SK-N-SH (cell line): ENCODE results near the gene EIF4E2. TPM values are rescaled to one million over a fixed set of nuclear protein-coding genes. Genes with fewer than 3 reads are reported as not detected.

ENCODE experiments used
- CTCF ChIA-PET: fragments of 300-600, 350-600 bp; formaldehyde crosslinking; extraction: SDS; loops from one replicate; lab custom pipeline; 2021; lab: Yijun Ruan, JAX
- POLR2A ChIA-PET: fragments of 350-600 bp; sonication (Branson Sonifier 250); formaldehyde crosslinking; extraction: SDS; loops from one replicate; lab custom pipeline; 2020; ENCODE audit warnings: antibody characterized with exemption, inconsistent platforms; lab: Yijun Ruan, JAX
- DNase-seq: peaks from one replicate; pipeline ENCODE4 v3.0.0; 2012
- H2AFZ ChIP-seq: fragments of 200-600 bp; sonication (generic); 2 replicates; pipeline ENCODE4 v1.8.1; 2016; ENCODE audit warnings: antibody characterized with exemption, mild to moderate bottlenecking, low read depth
- H3F3A ChIP-seq: fragments of 200-600 bp; sonication (generic); replicated peaks from 2 replicates; pipeline ENCODE3; 2016; ENCODE audit warnings: antibody characterized with exemption, mild to moderate bottlenecking; ENCODE audit not compliant: insufficient read depth
- H3K27ac ChIP-seq, 2 experiments: fragments of 200-500 bp in 1 of 2; fragments of 200-600 bp in 1 of 2; sonication (Bioruptor generic) in 1 of 2; sonication (generic), shearing (Covaris generic) in 1 of 2; 2 replicates each; pipeline versions ENCODE4 v1.5.1 to v1.6.1; 2014 to 2016; ENCODE audit warnings: low read depth in 2 of 2, inconsistent platforms in 1 of 2, low read length in 1 of 2, mild to moderate bottlenecking in 1 of 2, mixed read lengths in 1 of 2
- H3K27me3 ChIP-seq: fragments of 200-600 bp; sonication (generic), shearing (Covaris generic); 2 replicates; pipeline ENCODE4 v1.6.1; 2016; ENCODE audit warnings: mixed run types; ENCODE audit not compliant: insufficient read depth
- H3K36me3 ChIP-seq, 2 experiments: fragments of 200-500 bp in 1 of 2; fragments of 200-600 bp in 1 of 2; sonication (Bioruptor generic) in 1 of 2; sonication (generic) in 1 of 2; replicated peaks in 1 of 2; 2 replicates each; pipeline versions ENCODE3 to v1.5.1; 2014 to 2016; ENCODE audit warnings: low read length in 1 of 2, mild to moderate bottlenecking in 1 of 2; ENCODE audit not compliant: insufficient read depth in 2 of 2, control insufficient read depth in 1 of 2
- H3K4me1 ChIP-seq, 2 experiments: fragments of 200-500 bp in 1 of 2; fragments of 200-600 bp in 1 of 2; sonication (Bioruptor generic) in 1 of 2; sonication (generic), shearing (Covaris generic) in 1 of 2; 2 replicates each; pipeline versions ENCODE4 v1.5.1 to v1.6.1; 2014 to 2016; ENCODE audit warnings: low read depth in 1 of 2, low read length in 1 of 2, mixed run types in 1 of 2; ENCODE audit not compliant: insufficient read depth in 2 of 2, control insufficient read depth in 1 of 2
- H3K4me2 ChIP-seq: fragments of 200-600 bp; sonication (generic), shearing (Covaris generic); 2 replicates; pipeline ENCODE4 v1.6.1; 2017; ENCODE audit warnings: mixed run types
- H3K4me3 ChIP-seq, 2 experiments: fragments of 200-500 bp in 1 of 2; fragments of 200-600 bp in 1 of 2; sonication (Bioruptor generic) in 1 of 2; sonication (generic), shearing (Covaris generic) in 1 of 2; 2 replicates each; pipeline versions ENCODE4 v1.5.1 to v1.8.1; 2014 to 2016; ENCODE audit warnings: low read depth in 2 of 2, inconsistent platforms in 1 of 2, low read length in 1 of 2, mild to moderate bottlenecking in 1 of 2, mixed read lengths in 1 of 2, moderate library complexity in 1 of 2
- H3K79me2 ChIP-seq: fragments of 200-600 bp; sonication (generic); 2 replicates; pipeline ENCODE4 v1.8.1; 2017; ENCODE audit warnings: mild to moderate bottlenecking; ENCODE audit not compliant: insufficient read depth
- H3K9ac ChIP-seq: fragments of 200-600 bp; sonication (generic); 2 replicates; pipeline ENCODE4 v1.6.1; 2017; ENCODE audit warnings: mixed run types
- H3K9me2 ChIP-seq: fragments of 200-600 bp; sonication (generic); 2 replicates; pipeline ENCODE4 v1.6.1; 2017; ENCODE audit warnings: mixed run types
- H3K9me3 ChIP-seq: fragments of 200-600 bp; sonication (generic); 2 replicates; pipeline ENCODE4 v1.6.1; 2017; ENCODE audit warnings: mixed run types, mild to moderate bottlenecking, moderate library complexity
- H4K20me1 ChIP-seq: fragments of 200-600 bp; sonication (generic); 2 replicates; pipeline ENCODE4 v1.6.1; 2017; ENCODE audit warnings: mild to moderate bottlenecking, mixed run types; ENCODE audit not compliant: insufficient read depth
- CHD2 ChIP-seq: fragments of 150-350 bp; IDR thresholded peaks from 2 replicates; pipeline ENCODE4 v1.6.1; 2018; ENCODE audit warnings: low read length; ENCODE audit not compliant: partially characterized antibody
- EP300 ChIP-seq, 2 experiments: IDR thresholded peaks; 2 replicates each; pipeline versions ENCODE4 v1.4.0 to v1.6.1; 2012; ENCODE audit warnings: borderline replicate concordance in 1 of 2, low read depth in 1 of 2, low read length in 1 of 2
- EZH2phosphoT487 ChIP-seq: fragments of 200-600 bp; sonication (generic); IDR thresholded peaks from 2 replicates; pipeline ENCODE4 v1.6.1; 2017; ENCODE audit warnings: low read depth, mixed run types, mild to moderate bottlenecking, antibody characterized with exemption, moderate library complexity, borderline replicate concordance
- FOSL2 ChIP-seq: IDR thresholded peaks from 2 replicates; pipeline ENCODE4 v1.4.0; 2012; ENCODE audit warnings: low read depth, mild to moderate bottlenecking, moderate library complexity, borderline replicate concordance
- GATA2 ChIP-seq: sonication (generic); formaldehyde crosslinking; IDR thresholded peaks from 2 replicates; pipeline ENCODE4 v1.5.0; 2020; ENCODE audit warnings: mild to moderate bottlenecking, missing genetic modification reagents
- JUND ChIP-seq: IDR thresholded peaks from 2 replicates; pipeline ENCODE4 v1.4.0; 2012
- NFIC ChIP-seq: IDR thresholded peaks from 2 replicates; pipeline ENCODE4 v1.4.0; 2012; ENCODE audit warnings: borderline replicate concordance
- RFX5 ChIP-seq: IDR thresholded peaks from 2 replicates; pipeline ENCODE4 v1.6.1; 2012; ENCODE audit warnings: mild to moderate bottlenecking, improper control_type of control experiment, low read length
- RXRA ChIP-seq: IDR thresholded peaks from 2 replicates; pipeline ENCODE4 v1.4.0; 2012; ENCODE audit warnings: low read depth, mild to moderate bottlenecking, borderline replicate concordance
- TEAD4 ChIP-seq: IDR thresholded peaks from 2 replicates; pipeline ENCODE4 v1.4.0; 2012; ENCODE audit warnings: mild to moderate bottlenecking, borderline replicate concordance; ENCODE audit not compliant: insufficient read depth
- YY1 ChIP-seq: IDR thresholded peaks from 2 replicates; pipeline ENCODE4 v1.4.0; 2012; ENCODE audit warnings: low read depth, mild to moderate bottlenecking
- WGBS: methylation state at CpG from one replicate; pipeline ENCODE4 v1.1.6; 2017; ENCODE audit warnings: low lambda C conversion rate; 5-methylcytosine and 5-hydroxymethylcytosine counted together
- polyA plus RNA-seq, 3 experiments: library from polyadenylated mRNA; depleted of rRNA; stranded (reverse); fragments of >200 nt; gene quantifications; 2 replicates each; pipeline ENCODE4 v1.2.3, GENCODE V29; 2012
- TF ChIP-seq, protein P1 (sequence below): IDR thresholded peaks from 2 replicates; pipeline ENCODE4; 2012
- TF ChIP-seq, protein P2 (sequence below): fragments of 150-350 bp; IDR thresholded peaks from 2 replicates; pipeline ENCODE4 v1.6.1; 2016; ENCODE audit warnings: mild to moderate bottlenecking, low read depth, low read length
- TF ChIP-seq, protein P3 (sequence below): IDR thresholded peaks from 2 replicates; pipeline ENCODE4 v1.4.0; 2012; ENCODE audit warnings: low read depth, borderline replicate concordance

Gene EIF4E2
- polyA plus RNA-seq, 1 of the 3 experiments (the other 2 are of a cell fraction) = 29.1 TPM

DNA sequence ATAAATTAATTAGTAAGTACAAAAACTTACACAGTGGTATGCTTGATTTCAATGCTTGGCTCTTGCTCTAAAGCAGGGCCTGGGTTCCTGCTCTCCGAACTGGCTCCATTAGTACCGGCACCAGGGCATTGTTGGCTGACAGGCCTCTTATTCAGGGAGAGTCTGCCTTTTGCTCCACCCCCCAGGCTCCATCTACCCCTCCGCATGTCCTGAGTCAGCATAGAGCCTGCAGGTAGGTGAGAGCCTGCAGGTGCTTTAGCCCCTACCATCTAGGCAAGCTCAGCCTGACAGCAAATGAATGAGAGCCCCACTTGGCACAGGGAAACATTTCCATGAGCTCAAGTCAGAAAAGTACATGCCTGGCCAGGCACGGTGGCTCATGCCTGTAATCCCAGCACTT lies 47.8 kb downstream of the EIF4E2 start:
- POLR2A ChIA-PET = no interaction called here
- CTCF ChIA-PET = interaction anchor here (0.9 kb wide), 1 partner anchor 13 kb away, joined by 3 read pairs; no protein-coding TSS in a partner anchor
- WGBS = 85% methylated on average over 4 of the region's 4 CpGs
- Histone ChIP-seq H3K9me2 (no peaks in the 10 kb centered on the region), H3K4me2 (no peak overlapping the region), H3K9ac (no peak overlapping the region), H2AFZ (no peak overlapping the region), H3K27ac (no peak overlapping the region), H3K79me2 (no peaks in the 10 kb centered on the region), H3K4me1 (peaks cover 3% of the 10 kb centered on the region in 2 experiments; a peak in 2 of 4 replicates), H3K9me3 (no peaks in the 10 kb centered on the region), H3K27me3 (no peaks in the 10 kb centered on the region), H3F3A (no peaks in the 10 kb centered on the region), H3K4me3 (no peak overlapping the region), H3K36me3 (no peaks in the 10 kb centered on the region), H4K20me1 (no peaks in the 10 kb centered on the region)
- DNase-seq = no peak
- TF ChIP-seq NFIC (no peak), EZH2phosphoT487 (no peak)

DNA sequence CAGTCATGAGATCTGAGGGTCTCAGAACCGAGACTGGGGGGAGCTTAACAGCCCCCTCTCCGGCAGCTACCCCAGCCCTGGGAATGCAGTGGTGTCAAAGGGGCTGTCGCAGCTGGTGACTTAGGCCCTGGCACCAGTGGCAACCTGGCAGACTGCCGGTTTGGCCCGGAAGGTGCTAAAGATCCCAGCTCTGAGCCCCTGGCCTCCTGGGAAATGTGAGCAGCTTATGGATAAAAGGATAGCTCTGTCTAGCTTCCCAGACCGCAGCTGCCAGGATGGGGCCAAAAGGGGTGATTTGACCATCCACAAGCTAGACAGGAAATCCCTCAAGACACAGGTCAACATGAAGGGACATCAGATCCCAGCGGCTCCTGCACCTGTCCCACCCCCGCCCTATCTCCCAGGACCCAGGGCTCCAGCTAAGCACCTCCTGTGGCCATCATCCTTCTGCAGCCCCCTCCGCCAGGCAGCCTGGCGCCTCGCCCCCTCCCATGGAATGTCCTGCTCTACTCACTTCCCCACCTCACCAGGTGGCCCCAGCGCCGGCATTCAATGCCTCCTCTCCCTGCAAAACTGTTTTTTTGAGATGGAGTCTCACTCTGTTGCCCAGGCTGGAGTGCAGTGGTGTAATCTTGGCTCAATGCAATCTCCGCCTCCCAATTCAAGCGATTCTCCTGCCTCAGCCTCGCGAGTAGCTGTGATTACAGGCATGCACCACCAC lies 49.7 kb downstream of the EIF4E2 start:
- 87% methylated on average over 10 of the region's 17 CpGs for WGBS
- POLR2A ChIA-PET = no interaction called here
- H3K9me3 ChIP-seq = no peaks in the 10 kb centered on the region
- TF ChIP-seq RXRA (no peak), YY1 (no peak), EP300 (IDR thresholded peaks at IDR 0.05; ENCODE audit: borderline replicate concordance in 1 of 2, low read depth in 1 of 2, low read length in 1 of 2) (no peak)
- TF ChIP-seq, protein P1, sequence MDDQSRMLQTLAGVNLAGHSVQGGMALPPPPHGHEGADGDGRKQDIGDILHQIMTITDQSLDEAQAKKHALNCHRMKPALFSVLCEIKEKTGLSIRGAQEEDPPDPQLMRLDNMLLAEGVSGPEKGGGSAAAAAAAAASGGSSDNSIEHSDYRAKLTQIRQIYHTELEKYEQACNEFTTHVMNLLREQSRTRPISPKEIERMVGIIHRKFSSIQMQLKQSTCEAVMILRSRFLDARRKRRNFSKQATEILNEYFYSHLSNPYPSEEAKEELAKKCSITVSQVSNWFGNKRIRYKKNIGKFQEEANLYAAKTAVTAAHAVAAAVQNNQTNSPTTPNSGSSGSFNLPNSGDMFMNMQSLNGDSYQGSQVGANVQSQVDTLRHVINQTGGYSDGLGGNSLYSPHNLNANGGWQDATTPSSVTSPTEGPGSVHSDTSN = no peak
- TF ChIP-seq, all 33 proteins: peak for 0
- no peak for DNase-seq
- Histone ChIP-seq H3K27me3 (no peaks in the 10 kb centered on the region), H3K79me2 (no peaks in the 10 kb centered on the region), H3K9ac (no peak overlapping the region), H3K27ac (no peak overlapping the region), H4K20me1 (no peaks in the 10 kb centered on the region), H3K9me2 (no peaks in the 10 kb centered on the region), H3K4me2 (no peak overlapping the region), H3K36me3 (no peaks in the 10 kb centered on the region), H3K4me1 (no peaks in the 10 kb centered on the region), H3K4me3 (no peak overlapping the region), H3F3A (no peaks in the 10 kb centered on the region), H2AFZ (no peak overlapping the region)
- CTCF ChIA-PET = interaction anchor here (0.7 to 0.9 kb wide), 2 partner anchors 16 to 515 kb away, joined by 3 read pairs; no protein-coding TSS in a partner anchor

DNA sequence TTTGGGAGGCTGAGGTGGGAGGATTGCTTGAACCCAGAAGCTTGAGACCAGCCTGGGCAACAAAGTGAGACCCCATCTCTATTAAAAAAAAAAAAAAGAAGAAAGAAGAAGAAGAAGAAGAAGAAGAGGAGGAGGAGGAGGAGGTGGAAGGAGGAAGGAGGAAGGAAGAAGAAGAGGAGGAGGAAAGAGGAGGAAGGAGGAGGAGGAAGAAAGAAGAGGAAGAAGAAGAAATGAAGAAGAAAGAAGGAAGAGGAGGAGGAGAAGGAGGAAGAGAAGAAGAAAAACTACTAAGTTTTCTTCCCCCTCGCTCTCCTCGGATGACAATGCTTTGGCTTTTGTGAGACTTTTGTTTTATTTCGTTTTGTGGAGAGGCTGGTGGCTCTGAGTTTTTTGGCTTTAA lies 52.8 kb downstream of the EIF4E2 start:
- no peak overlapping the region for H3K4me2 ChIP-seq
- H3F3A ChIP-seq = no peaks in the 10 kb centered on the region
- DNase-seq = no peak
- H3K27me3 ChIP-seq = no peaks in the 10 kb centered on the region
- ChIA-PET POLR2A (no interaction called here), CTCF (interaction anchor here (1.1 kb wide), 1 partner anchor 20 kb away, joined by 3 read pairs; no protein-coding TSS in a partner anchor)
- H3K79me2 ChIP-seq = no peaks in the 10 kb centered on the region
- no peak overlapping the region for H3K4me3 ChIP-seq
- H3K9ac ChIP-seq = no peak overlapping the region
- H4K20me1 ChIP-seq = no peaks in the 10 kb centered on the region
- H2AFZ ChIP-seq = no peak overlapping the region
- H3K36me3 ChIP-seq = no peaks in the 10 kb centered on the region
- H3K4me1 ChIP-seq = no peaks in the 10 kb centered on the region
- 59% methylated on average over 3 of the region's 3 CpGs for WGBS
- no peak overlapping the region for H3K27ac ChIP-seq
- no peaks in the 10 kb centered on the region for H3K9me2 ChIP-seq
- H3K9me3 ChIP-seq = no peaks in the 10 kb centered on the region
- TF ChIP-seq, protein P2, sequence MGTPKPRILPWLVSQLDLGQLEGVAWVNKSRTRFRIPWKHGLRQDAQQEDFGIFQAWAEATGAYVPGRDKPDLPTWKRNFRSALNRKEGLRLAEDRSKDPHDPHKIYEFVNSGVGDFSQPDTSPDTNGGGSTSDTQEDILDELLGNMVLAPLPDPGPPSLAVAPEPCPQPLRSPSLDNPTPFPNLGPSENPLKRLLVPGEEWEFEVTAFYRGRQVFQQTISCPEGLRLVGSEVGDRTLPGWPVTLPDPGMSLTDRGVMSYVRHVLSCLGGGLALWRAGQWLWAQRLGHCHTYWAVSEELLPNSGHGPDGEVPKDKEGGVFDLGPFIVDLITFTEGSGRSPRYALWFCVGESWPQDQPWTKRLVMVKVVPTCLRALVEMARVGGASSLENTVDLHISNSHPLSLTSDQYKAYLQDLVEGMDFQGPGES = no peak
- no peak for TF ChIP-seq GATA2 (CRISPR knock-in tag)
- TF ChIP-seq TEAD4 = no peak
- TF ChIP-seq JUND = no peak
- TF ChIP-seq, protein P3, sequence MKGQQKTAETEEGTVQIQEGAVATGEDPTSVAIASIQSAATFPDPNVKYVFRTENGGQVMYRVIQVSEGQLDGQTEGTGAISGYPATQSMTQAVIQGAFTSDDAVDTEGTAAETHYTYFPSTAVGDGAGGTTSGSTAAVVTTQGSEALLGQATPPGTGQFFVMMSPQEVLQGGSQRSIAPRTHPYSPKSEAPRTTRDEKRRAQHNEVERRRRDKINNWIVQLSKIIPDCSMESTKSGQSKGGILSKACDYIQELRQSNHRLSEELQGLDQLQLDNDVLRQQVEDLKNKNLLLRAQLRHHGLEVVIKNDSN = no peak
- TF ChIP-seq RFX5 = no peak
- TF ChIP-seq FOSL2 = no peak
- TF ChIP-seq NFIC = no peak
- TF ChIP-seq, protein P1 = no peak
- TF ChIP-seq CHD2 = no peak
